ENCODE data around the gene PTPRG. TPM values are rescaled to one million over a fixed set of nuclear protein-coding genes. Genes with fewer than 3 reads are reported as not detected.

The PTPRG gene
- total and polyA plus RNA-seq, 2 donors (not counting 3 experiments of a cell fraction or from before 2014, with no cell fraction given): 8.9 to 39.1 TPM

DNA sequence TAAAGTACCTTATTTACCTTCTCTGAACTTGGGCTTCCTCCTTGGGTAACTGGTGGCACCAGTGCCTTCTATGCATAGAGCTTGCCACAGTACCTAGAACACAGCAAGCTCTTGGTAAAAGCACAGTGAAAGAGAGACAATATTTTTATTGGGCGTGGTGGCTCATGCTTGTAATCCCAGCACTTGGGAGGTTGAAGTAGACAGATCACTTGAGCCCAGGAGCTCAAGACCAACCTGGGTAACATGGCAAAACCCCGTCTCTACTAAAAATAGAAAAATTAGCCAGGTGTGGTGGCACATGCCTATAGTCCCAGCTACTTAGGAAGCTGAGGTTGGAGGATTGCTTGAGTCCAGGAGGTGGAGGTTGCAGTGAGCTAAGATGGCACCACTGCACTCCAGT lies 285.1 kb downstream of the PTPRG start:
- BruUV-seq (replicated peaks): no TSS peak
- Histone ChIP-seq H3K27ac (ENCODE audit: insufficient read depth, low read depth, low read length) (no peak overlapping the region), H3K4me3 (replicated peaks in 1 of 3; ENCODE audit: insufficient read depth in 1 of 3, low read depth in 1 of 3, low read length in 3 of 3) (no peak overlapping the region), H3K9me1 (replicated peaks; ENCODE audit: control insufficient read depth, extremely low read depth, insufficient read depth, low read length) (no peaks in the 10 kb centered on the region), H3K4me1 (ENCODE audit: control insufficient read depth, extremely low read depth, insufficient read depth, low read length) (peaks cover 28% of the 10 kb centered on the region), H3K79me2 (ENCODE audit: control insufficient read depth, insufficient read depth, low read length) (no peaks in the 10 kb centered on the region), H4K20me1 (replicated peaks; ENCODE audit: control insufficient read depth, extremely low read depth, insufficient read depth, low read length) (no peaks in the 10 kb centered on the region), H3K9me3 (replicated peaks; ENCODE audit: control insufficient read depth, insufficient read depth, low read length) (no peaks in the 10 kb centered on the region), H3K4me2 (ENCODE audit: insufficient read depth, low read length) (no peak overlapping the region), H2AFZ (ENCODE audit: low read depth, low read length) (no peak overlapping the region), H3K9ac (replicated peaks; ENCODE audit: extremely low read depth, insufficient read depth, low read length) (no peak overlapping the region), H3K36me3 (ENCODE audit: control insufficient read depth in 2 of 2, extremely low read depth in 1 of 2, insufficient read depth in 2 of 2, low read length in 2 of 2) (no peaks in the 10 kb centered on the region), H3K27me3 (ENCODE audit: control insufficient read depth in 2 of 2, insufficient read depth in 2 of 2, low read length in 2 of 2) (no peaks in the 10 kb centered on the region)
- dilution Hi-C loops (cut with MboI; ENCODE audit: extremely low pct_ligation_motif_present, low sequenced_read_pairs) (no loop called here), intact Hi-C loops (cut with micrococcal nuclease) (no loop called here)
- TF ChIP-seq CTCF (IDR thresholded peaks at IDR 0.05; ENCODE audit: extremely low read depth in 1 of 2, insufficient read depth in 1 of 2, low read depth in 1 of 2, low read length in 2 of 2): no peak
- TF ChIP-seq MAX (IDR thresholded peaks at IDR 0.05; ENCODE audit: insufficient read depth, insufficient read length): no peak
- no peak for TF ChIP-seq MYC (IDR thresholded peaks at IDR 0.05; ENCODE audit: low read depth, low read length)
- TF ChIP-seq POLR2A (IDR thresholded peaks at IDR 0.05; ENCODE audit: low read depth, low read length): no peak
- TF ChIP-seq POLR2AphosphoS5 (IDR thresholded peaks at IDR 0.05; ENCODE audit: insufficient read depth, low read depth, low read length): no peak
- no peak for TF ChIP-seq EZH2 (IDR thresholded peaks at IDR 0.05; ENCODE audit: borderline replicate concordance, low read depth, low read length, severe bottlenecking)
- CTCF ChIA-PET: interaction anchor here (0.9 to 1.8 kb wide), 5 partner anchors 9 to 283 kb away, joined by 3 to 10 read pairs (median 4); no protein-coding TSS in a partner anchor
- no peak for DNase-seq (ENCODE audit: low read depth, low spot score)
- POLR2A ChIA-PET: no interaction called here
- FAIRE-seq: no peak
